Articular chondrocyte of knee joint (primary cell): Measurements from ENCODE around the gene TUT1. TPM values are rescaled to one million over a fixed set of nuclear protein-coding genes. Genes with fewer than 3 reads are reported as not detected.

ENCODE experiments used
- small RNA-seq: library from RNA; depleted of rRNA; stranded (forward); fragments of <200 nt; gene quantifications from one replicate; pipeline ENCODE3, GENCODE V24; 2012
- total RNA-seq: library from RNA; depleted of rRNA; stranded (reverse); fragments of >200 nt; gene quantifications from 2 replicates; pipeline ENCODE4 v1.2.3, GENCODE V29; 2012

TUT1 gene
- 6.8 TPM in 2 replicates for total RNA-seq

DNA sequence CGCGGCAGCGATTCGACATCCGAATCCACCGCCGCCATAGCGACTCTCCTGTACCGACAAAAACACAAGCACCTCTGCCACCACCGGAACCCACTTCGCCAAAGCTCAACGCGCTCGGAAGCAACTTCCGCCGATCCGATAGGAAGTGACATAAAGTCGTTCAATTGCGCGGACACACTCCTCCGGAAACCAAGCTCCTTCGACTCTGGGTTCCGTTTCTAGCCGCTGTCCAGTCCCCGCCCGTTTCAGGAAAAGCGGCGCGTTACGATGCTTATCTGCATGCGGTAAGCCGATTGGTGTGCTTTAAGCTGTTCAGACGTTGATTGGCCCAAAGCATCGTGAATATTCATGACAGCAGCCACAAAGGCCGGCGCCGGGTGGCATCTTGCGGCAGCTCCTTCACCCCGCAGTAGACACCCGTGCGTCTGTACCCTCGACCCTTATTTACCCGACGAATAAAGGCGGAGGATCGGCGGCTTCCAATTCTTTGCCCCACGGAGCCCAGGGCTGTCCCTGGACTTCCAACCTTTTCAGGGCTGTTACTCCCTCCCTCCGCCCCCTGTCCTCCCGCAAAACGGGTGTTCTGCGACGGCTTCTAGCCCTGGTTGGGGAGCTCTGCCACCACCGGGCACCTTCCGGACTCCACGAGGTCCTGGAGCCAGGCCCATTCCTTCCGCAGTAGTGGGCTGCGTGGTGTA is at the start of gene TUT1:
Gene TUT1, minus strand, starts transcription at position 76 of the 698 bp plus-strand sequence. Its CDS starts 38 bp downstream, at position 38.

GRCh38 chr11:62621567-62622470 is 30.5 kb upstream of the TUT1 start, which contains the start of gene B3GAT3:
Gene B3GAT3 (minus strand): TSS chr11:62621986. CDS start chr11:62621947, 39 bp downstream.

GRCh38 chr11:62612366-62613290 is 21.3 kb upstream of the TUT1 start, which contains the start of the genes EML3 and ROM1:
Gene EML3 (minus strand): TSS chr11:62612775. CDS start chr11:62612457, 318 bp downstream.
Gene ROM1 (plus strand): TSS chr11:62613257. CDS start chr11:62613282, 25 bp downstream.

GRCh38 chr11:62601372-62602140 is 10.2 kb upstream of the TUT1 start, which contains the start of gene MTA2:
Gene MTA2 (minus strand): TSS chr11:62601865. CDS start chr11:62601450, 415 bp downstream.

DNA sequence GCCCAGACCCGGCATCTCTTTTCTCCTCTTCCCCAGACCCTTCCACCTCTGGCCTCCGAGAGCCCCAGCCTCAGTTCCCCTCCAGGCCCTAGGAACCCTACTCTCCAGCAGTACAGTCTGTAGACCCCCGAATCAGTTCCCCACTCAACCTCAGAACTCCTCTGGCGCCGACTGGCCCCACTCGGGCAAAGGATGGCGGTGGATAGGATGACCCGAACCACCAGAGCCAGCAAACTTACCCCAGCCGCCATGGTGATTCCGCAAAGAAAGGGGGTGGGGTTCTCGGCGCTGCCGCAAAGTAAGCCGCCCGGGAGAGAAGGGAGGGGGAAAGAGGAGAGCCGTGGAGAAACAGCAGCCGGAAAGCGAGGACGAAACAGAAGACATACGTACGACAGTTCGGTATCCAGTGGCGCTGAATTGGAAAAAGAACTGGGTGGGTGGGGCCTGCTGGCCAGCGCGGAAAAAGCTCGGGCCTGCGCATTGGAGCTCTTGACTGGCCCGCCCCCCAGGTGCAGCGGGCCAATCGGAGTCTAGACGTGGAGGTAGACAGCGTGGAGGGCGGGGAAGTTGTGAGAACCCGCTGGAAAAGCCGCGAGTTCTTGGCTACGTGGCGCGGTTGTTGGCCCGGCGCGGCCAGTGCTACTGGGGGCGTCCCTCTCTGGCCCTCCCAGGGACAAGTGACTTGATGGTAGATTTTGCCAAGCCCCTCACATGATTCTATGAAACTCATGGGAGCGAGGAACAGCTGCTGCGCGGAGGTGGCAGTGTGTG is 17.5 kb downstream of the TUT1 start, which contains the start of gene EEF1G:
Gene EEF1G, minus strand, starts transcription at position 300 of the 771 bp plus-strand sequence. Its CDS starts 49 bp downstream, at position 251.

GRCh38 chr11:62546244-62546928 is 44.9 kb downstream of the TUT1 start, which contains the start of gene AHNAK:
Gene AHNAK (minus strand): TSS chr11:62546806. CDS start chr11:62536098, 10,708 bp downstream.

Small RNA genes within 50 kb of the gene (small RNA-seq; reads per million reads assigned to genes)
- gene AP001458.1 (not detected), gene EEF1G (not detected), gene MIR6747 (not detected)

Other genes starting within 250 kb of the TUT1 start
- not detected in 2 replicates for gene SCGB1A1, start 172.5 kb downstream of the TUT1 start, total RNA-seq
- gene AHNAK, start 44.7 kb downstream of the TUT1 start, total RNA-seq = 983 and 1,139 TPM in 2 replicates
- gene EEF1G, start 17.6 kb downstream of the TUT1 start, total RNA-seq = 1,360 and 1,368 TPM in 2 replicates
- gene MTA2, start 10.3 kb upstream of the TUT1 start, total RNA-seq = 95.1 and 110 TPM in 2 replicates
- gene EML3, start 21.3 kb upstream of the TUT1 start, total RNA-seq = 30.4 and 34.6 TPM in 2 replicates
- 9.3 and 10.6 TPM in 2 replicates for gene ROM1, start 21.7 kb upstream of the TUT1 start, total RNA-seq
- 12.3 and 14.1 TPM in 2 replicates for gene B3GAT3, start 30.5 kb upstream of the TUT1 start, total RNA-seq
- 251 and 282 TPM in 2 replicates for gene GANAB, start 55.1 kb upstream of the TUT1 start, total RNA-seq
- 19.9 and 20.5 TPM in 2 replicates for gene INTS5, start 61.8 kb upstream of the TUT1 start, total RNA-seq
- gene C11orf98, start 73.7 kb upstream of the TUT1 start, total RNA-seq = 26.1 TPM in 2 replicates
- 5.7 and 8.2 TPM in 2 replicates for gene CSKMT, start 73.8 kb upstream of the TUT1 start, total RNA-seq
- gene UQCC3, start 80.2 kb upstream of the TUT1 start, total RNA-seq = 4.2 and 4.8 TPM in 2 replicates
- 4.0 and 6.1 TPM in 2 replicates for gene LBHD1, start 80.7 kb upstream of the TUT1 start, total RNA-seq
- gene UBXN1, start 87.5 kb upstream of the TUT1 start, total RNA-seq = 102 and 103 TPM in 2 replicates
- 20.1 and 20.6 TPM in 2 replicates for gene LRRN4CL, start 98.0 kb upstream of the TUT1 start, total RNA-seq
- gene BSCL2, start 115.9 kb upstream of the TUT1 start, total RNA-seq = 52.7 and 54.8 TPM in 2 replicates
- gene GNG3, start 116.2 kb upstream of the TUT1 start, total RNA-seq = not detected in 2 replicates
- gene HNRNPUL2, start 135.9 kb upstream of the TUT1 start, total RNA-seq = 14.2 and 15.3 TPM in 2 replicates
- 34.2 and 37.4 TPM in 2 replicates for gene TTC9C, start 137.0 kb upstream of the TUT1 start, total RNA-seq
- gene ZBTB3, start 162.6 kb upstream of the TUT1 start, total RNA-seq = 12.7 and 13.5 TPM in 2 replicates
- gene POLR2G, start 170.1 kb upstream of the TUT1 start, total RNA-seq = 62.4 and 64.4 TPM in 2 replicates
- 10.8 and 13.7 TPM in 2 replicates for gene TAF6L, start 179.9 kb upstream of the TUT1 start, total RNA-seq
- gene TMEM179B, start 195.9 kb upstream of the TUT1 start, total RNA-seq = 33.9 and 41.3 TPM in 2 replicates
- gene TMEM223, start 200.5 kb upstream of the TUT1 start, total RNA-seq = 9.4 and 10.1 TPM in 2 replicates
- 35.2 and 35.7 TPM in 2 replicates for gene NXF1, start 213.9 kb upstream of the TUT1 start, total RNA-seq
- 35.0 and 37.1 TPM in 2 replicates for gene STX5, start 240.5 kb upstream of the TUT1 start, total RNA-seq
- gene TEX54, start 241.3 kb upstream of the TUT1 start, total RNA-seq = not detected in 2 replicates
- 23.8 and 26.1 TPM in 2 replicates for gene WDR74, start 248.1 kb upstream of the TUT1 start, total RNA-seq